ENCODE data around the gene PPFIA4. TPM values are rescaled to one million over a fixed set of nuclear protein-coding genes. Genes with fewer than 3 reads are reported as not detected.

PPFIA4 gene
- total and polyA plus RNA-seq, 9 of the 15 experiments (the other 6 are each of a cell fraction or from before 2014, with no cell fraction given) = 0.07 to 12.0 (median 0.70) TPM

DNA sequence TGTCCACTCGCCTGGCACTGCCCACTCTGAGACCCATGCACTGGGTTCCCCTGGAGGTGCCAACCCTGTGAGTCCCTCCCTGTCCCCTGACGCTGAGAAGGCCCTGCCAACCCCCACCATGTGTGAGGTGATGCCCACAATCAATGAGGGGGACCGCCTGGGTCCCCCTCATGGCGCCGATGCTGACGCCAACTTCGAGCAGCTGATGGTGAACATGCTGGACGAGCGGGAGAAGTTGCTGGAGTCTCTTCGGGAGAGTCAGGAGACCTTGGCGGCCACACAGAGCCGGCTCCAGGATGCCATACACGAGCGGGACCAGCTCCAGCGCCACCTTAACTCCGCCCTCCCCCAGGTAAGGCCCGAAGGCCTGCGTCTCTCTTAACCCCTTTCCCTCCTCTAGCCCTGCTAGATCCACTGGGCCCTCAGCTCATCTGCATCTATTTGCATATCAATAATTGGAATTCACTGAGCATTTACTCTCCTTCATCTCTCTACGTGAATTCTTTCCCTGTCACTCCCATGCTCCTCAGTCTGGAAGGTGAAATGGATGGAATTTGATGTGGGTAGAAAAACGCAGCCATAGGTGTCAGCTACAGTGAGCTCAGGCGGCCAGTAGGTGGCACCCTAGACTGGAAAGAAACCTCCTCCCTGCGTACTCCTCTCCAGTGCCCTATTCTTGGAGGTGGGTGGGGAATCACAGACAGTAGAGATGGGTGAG is 12.8 kb downstream of the PPFIA4 start (continued):
- TF ChIP-seq, protein P1, sequence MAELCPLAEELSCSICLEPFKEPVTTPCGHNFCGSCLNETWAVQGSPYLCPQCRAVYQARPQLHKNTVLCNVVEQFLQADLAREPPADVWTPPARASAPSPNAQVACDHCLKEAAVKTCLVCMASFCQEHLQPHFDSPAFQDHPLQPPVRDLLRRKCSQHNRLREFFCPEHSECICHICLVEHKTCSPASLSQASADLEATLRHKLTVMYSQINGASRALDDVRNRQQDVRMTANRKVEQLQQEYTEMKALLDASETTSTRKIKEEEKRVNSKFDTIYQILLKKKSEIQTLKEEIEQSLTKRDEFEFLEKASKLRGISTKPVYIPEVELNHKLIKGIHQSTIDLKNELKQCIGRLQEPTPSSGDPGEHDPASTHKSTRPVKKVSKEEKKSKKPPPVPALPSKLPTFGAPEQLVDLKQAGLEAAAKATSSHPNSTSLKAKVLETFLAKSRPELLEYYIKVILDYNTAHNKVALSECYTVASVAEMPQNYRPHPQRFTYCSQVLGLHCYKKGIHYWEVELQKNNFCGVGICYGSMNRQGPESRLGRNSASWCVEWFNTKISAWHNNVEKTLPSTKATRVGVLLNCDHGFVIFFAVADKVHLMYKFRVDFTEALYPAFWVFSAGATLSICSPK (IDR thresholded peaks at IDR 0.05; ENCODE audit: borderline replicate concordance) = no peak
- TF ChIP-seq YY1 (IDR thresholded peaks at IDR 0.05; ENCODE audit: borderline replicate concordance in 1 of 3, control insufficient read depth in 1 of 3, extremely low read depth in 1 of 3, insufficient read depth in 3 of 3, insufficient read length in 1 of 3, insufficient replicate concordance in 2 of 3, low read depth in 1 of 3, low read length in 2 of 3) = peak in 1 of 3 experiments; percentile 43
- TF ChIP-seq HIVEP1 (CRISPR knock-in tag; IDR thresholded peaks at IDR 0.05) = no peak
- TF ChIP-seq TCF3 (CRISPR knock-in tag; IDR thresholded peaks at IDR 0.05) = no peak
- no peak for TF ChIP-seq TAF1 (IDR thresholded peaks at IDR 0.05; ENCODE audit: control insufficient read depth, extremely low read depth, insufficient read depth, low read length, severe bottlenecking)
- TF ChIP-seq, protein P2, sequence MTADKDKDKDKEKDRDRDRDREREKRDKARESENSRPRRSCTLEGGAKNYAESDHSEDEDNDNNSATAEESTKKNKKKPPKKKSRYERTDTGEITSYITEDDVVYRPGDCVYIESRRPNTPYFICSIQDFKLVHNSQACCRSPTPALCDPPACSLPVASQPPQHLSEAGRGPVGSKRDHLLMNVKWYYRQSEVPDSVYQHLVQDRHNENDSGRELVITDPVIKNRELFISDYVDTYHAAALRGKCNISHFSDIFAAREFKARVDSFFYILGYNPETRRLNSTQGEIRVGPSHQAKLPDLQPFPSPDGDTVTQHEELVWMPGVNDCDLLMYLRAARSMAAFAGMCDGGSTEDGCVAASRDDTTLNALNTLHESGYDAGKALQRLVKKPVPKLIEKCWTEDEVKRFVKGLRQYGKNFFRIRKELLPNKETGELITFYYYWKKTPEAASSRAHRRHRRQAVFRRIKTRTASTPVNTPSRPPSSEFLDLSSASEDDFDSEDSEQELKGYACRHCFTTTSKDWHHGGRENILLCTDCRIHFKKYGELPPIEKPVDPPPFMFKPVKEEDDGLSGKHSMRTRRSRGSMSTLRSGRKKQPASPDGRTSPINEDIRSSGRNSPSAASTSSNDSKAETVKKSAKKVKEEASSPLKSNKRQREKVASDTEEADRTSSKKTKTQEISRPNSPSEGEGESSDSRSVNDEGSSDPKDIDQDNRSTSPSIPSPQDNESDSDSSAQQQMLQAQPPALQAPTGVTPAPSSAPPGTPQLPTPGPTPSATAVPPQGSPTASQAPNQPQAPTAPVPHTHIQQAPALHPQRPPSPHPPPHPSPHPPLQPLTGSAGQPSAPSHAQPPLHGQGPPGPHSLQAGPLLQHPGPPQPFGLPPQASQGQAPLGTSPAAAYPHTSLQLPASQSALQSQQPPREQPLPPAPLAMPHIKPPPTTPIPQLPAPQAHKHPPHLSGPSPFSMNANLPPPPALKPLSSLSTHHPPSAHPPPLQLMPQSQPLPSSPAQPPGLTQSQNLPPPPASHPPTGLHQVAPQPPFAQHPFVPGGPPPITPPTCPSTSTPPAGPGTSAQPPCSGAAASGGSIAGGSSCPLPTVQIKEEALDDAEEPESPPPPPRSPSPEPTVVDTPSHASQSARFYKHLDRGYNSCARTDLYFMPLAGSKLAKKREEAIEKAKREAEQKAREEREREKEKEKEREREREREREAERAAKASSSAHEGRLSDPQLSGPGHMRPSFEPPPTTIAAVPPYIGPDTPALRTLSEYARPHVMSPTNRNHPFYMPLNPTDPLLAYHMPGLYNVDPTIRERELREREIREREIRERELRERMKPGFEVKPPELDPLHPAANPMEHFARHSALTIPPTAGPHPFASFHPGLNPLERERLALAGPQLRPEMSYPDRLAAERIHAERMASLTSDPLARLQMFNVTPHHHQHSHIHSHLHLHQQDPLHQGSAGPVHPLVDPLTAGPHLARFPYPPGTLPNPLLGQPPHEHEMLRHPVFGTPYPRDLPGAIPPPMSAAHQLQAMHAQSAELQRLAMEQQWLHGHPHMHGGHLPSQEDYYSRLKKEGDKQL (CRISPR knock-in tag; IDR thresholded peaks at IDR 0.05; ENCODE audit: borderline replicate concordance) = no peak
- no peak for TF ChIP-seq ZC3H4 (CRISPR knock-in tag; IDR thresholded peaks at IDR 0.05; ENCODE audit: borderline replicate concordance)
- no peak for TF ChIP-seq ZFX (CRISPR knock-in tag; IDR thresholded peaks at IDR 0.05)
- TF ChIP-seq PATZ1 (CRISPR knock-in tag; IDR thresholded peaks at IDR 0.05; ENCODE audit: borderline replicate concordance) = no peak
- TF ChIP-seq U2AF1 (optimal IDR thresholded peaks at IDR 0.05; ENCODE audit: low read depth, low read length) = no peak
- TF ChIP-seq ZBTB1 (CRISPR knock-in tag; IDR thresholded peaks at IDR 0.05; ENCODE audit: borderline replicate concordance, low read depth) = no peak
- no peak for TF ChIP-seq KAT8 (IDR thresholded peaks at IDR 0.05; ENCODE audit: low read depth)
- TF ChIP-seq PCBP2 (IDR thresholded peaks at IDR 0.05; ENCODE audit: low read depth, low read length, poor library complexity, severe bottlenecking) = no peak
